Measurements from ENCODE around the gene HRAS. TPM values are rescaled to one million over a fixed set of nuclear protein-coding genes. Genes with fewer than 3 reads are reported as not detected.

HRAS gene
- total RNA-seq, 2 experiments from 2014 or later: 45.1 to 52.5 TPM

DNA sequence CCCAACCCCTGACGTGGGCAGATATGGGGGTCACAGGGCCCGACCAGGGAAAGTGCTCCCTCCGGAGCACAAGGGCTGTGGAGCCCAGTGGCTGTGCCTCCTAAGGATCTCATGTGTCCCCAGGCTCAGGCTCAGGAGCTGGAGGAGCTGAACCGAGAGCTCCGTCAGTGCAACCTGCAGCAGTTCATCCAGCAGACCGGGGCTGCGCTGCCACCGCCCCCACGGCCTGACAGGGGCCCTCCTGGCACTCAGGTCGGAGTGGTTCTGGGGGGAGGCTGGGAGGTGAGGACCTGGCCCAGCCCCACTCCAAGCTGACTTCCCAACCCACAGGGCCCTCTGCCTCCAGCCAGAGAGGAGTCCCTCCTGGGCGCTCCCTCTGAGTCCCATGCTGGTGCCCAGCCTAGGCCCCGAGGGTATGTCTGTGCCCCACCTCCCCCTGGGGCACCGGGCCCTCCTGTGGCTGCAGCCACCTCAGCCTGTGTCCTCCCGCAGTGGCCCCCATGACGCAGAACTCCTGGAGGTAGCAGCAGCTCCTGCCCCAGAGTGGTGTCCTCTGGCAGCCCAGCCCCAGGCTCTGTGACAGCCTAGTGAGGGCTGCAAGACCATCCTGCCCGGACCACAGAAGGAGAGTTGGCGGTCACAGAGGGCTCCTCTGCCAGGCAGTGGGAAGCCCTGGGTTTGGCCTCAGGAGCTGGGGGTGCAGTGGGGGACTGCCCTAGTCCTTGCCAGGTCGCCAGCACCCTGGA, 27.9 kb upstream of the HRAS start:
- POLR2A ChIA-PET: interaction anchor here (1.2 kb wide), 1 partner anchor 9 kb away, joined by 3 read pairs; no protein-coding TSS in a partner anchor
- CTCF ChIA-PET: interaction anchor here (3.1 kb wide), 1 partner anchor 8 kb away, joined by 17 read pairs; no protein-coding TSS in a partner anchor
- Mint-ChIP-seq H3K36me3 (ENCODE audit: low read depth) (peaks cover 13% of the 10 kb centered on the region), H3K4me3 (no peak overlapping the region), H3K9me3 (no peaks in the 10 kb centered on the region), H3K27ac (no peak overlapping the region), H3K4me1 (peaks cover 23% of the 10 kb centered on the region), H3K27me3 (peaks cover 3% of the 10 kb centered on the region)
- no peak for DNase-seq

DNA sequence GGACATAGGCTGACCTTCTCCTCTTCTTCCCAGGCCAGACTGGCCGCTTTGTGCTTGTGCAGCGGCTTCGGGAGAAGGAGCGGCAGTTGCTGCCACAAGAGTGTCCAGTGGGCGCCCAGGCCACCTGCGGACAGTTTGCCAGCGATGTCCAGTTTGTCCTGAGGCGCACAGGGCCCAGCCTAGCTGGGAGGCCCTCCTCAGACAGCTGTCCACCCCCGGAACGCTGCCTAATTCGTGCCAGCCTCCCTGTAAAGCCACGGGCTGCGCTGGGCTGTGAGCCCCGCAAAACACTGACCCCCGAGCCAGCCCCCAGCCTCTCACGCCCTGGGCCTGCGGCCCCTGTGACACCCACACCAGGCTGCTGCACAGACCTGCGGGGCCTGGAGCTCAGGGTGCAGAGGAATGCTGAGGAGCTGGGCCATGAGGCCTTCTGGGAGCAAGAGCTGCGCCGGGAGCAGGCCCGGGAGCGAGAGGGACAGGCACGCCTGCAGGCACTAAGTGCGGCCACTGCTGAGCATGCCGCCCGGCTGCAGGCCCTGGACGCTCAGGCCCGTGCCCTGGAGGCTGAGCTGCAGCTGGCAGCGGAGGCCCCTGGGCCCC, 26.8 kb upstream of the HRAS start:
- Mint-ChIP-seq H3K4me1 (peaks cover 19% of the 10 kb centered on the region), H3K36me3 (ENCODE audit: low read depth) (peaks cover 10% of the 10 kb centered on the region), H3K27me3 (peaks cover 7% of the 10 kb centered on the region), H3K27ac (no peak overlapping the region), H3K4me3 (peak overlapping the region; percentile 94), H3K9me3 (no peaks in the 10 kb centered on the region)
- ChIA-PET CTCF (interaction anchor here (0.8 kb wide), 1 partner anchor 198 kb away, joined by 5 read pairs; no protein-coding TSS in a partner anchor), POLR2A (interaction anchor here (1.0 to 1.8 kb wide), 5 partner anchors 14 to 56 kb away, joined by 5 to 8 read pairs (median 5); partner anchors contain the start of genes IRF7, LRRC56, PHRF1 and RNH1)
- DNase-seq: no peak

DNA sequence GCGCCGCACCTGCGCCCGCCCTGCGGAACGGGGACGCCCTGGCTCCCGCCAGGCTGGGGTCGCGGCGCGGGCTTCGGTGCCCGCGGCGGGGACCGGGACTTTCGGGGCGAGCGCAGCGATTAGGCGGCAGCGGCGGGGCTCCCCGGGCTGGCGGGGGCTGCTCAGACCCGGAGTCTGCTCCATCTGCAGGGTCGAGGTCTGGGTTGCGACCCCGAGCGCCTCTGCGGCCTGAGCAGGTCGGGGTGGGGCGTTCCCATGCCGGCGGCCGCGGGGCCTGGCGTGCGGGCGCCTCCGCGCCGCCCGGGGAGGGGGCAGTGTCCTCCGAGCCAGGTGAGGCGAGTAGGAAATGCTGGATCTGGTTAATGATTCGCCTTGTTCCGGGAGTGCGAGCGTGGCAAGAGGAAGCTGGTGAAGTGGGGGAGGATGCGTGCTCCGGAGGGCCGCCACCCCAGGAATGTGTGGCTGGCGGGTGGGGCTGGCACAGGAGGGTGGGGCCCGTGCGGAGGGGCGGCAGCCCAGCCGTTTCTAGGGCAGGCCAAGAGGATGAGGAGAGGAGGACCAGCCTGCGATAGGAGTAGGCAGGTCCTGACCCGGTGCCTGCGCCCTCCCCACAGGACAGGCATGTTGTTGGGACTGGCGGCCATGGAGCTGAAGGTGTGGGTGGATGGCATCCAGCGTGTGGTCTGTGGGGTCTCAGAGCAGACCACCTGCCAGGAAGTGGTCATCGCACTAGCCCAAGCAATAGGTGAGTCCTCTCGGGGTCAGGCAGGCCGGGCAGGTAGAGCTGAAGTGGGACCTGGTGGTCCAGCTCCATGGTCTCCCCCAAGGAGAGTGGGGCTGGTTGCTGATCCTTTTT, 26.0 kb upstream of the HRAS start:
- DNase-seq: peak; percentile 41
- H3K27me3 Mint-ChIP-seq: peaks cover 12% of the 10 kb centered on the region
- ChIA-PET POLR2A (interaction anchor here (1.0 to 1.8 kb wide), 5 partner anchors 14 to 55 kb away, joined by 5 to 8 read pairs (median 5); partner anchors contain the start of genes IRF7, LRRC56, PHRF1 and RNH1), CTCF (interaction anchor here (0.8 kb wide), 1 partner anchor 197 kb away, joined by 5 read pairs; no protein-coding TSS in a partner anchor)
- H3K4me3 Mint-ChIP-seq: peak overlapping the region; percentile 94
- H3K36me3 Mint-ChIP-seq (ENCODE audit: low read depth): peaks cover 10% of the 10 kb centered on the region
- H3K9me3 Mint-ChIP-seq: no peaks in the 10 kb centered on the region
- H3K4me1 Mint-ChIP-seq: peaks cover 18% of the 10 kb centered on the region
- peak overlapping the region; percentile 71 for H3K27ac Mint-ChIP-seq

DNA sequence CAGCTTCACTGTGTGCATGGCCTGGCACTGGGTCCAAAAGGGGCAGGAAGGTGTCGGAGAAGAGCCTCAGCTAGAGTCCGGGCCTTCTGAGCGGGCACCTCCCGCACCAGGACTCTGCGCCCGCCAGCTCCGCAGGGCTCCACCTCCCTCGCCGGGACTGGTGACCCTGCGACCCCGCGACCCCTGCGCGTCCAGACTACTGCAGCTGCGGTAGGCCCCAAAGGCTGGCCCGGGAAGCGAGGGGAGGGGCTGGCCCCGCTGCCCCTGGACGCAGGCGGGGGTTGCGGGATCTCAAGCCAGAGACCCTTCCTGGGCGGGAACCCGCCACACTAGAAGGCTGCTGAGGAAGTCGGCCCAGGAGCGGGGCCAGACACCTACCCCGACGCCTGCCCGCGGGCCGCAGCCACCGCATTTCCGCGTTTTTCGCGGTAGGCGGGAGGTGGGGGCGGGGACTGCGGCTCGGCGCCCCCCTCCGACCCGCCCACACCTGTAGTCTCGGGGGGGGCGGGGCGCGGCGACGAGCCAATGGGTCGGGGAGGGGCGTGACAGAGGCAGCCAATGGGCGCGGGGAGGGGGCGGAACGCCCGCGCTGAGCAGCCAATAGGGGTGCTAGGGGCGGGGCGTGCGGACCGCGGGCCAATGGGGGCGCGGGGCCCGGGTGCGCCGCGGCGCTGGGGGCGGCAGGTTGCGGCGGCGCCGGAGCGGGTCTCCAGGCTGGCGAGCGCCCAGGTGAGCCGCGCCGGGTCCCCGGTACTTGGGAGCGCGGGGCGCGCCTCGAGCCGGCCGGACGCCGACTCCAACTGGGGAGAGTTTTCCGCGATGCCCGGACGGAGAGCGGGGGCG, 25.1 kb upstream of the HRAS start, which contains the start of the genes LMNTD2 and RASSF7:
Gene LMNTD2 (minus strand): TSS at position 434 of the 843 bp plus-strand sequence. CDS start 22 bp downstream, at position 412.
Gene RASSF7 (plus strand): TSS at position 666 of the 843 bp plus-strand sequence. CDS start 799 bp downstream, outside the sequence.
- H3K27me3 Mint-ChIP-seq: peaks cover 15% of the 10 kb centered on the region
- peaks cover 20% of the 10 kb centered on the region for H3K4me1 Mint-ChIP-seq
- peak within 1 kb of the TSS; percentile 94 for H3K4me3 Mint-ChIP-seq
- DNase-seq: peak; percentile 95
- H3K9me3 Mint-ChIP-seq: no peaks in the 10 kb centered on the region
- POLR2A ChIA-PET: interaction anchor here (0.9 to 2.1 kb wide), 12 partner anchors 8 to 161 kb away, joined by 3 to 14 read pairs (median 5); partner anchors contain the start of genes HRAS, IRF7, LRRC56 and PHRF1
- peak within 1 kb of the TSS; percentile 71 for H3K27ac Mint-ChIP-seq
- CTCF ChIA-PET: interaction anchor here (1.0 to 1.5 kb wide), 3 partner anchors 8 to 166 kb away, joined by 3 to 5 read pairs (median 3); no protein-coding TSS in a partner anchor
- peaks cover 10% of the 10 kb centered on the region for H3K36me3 Mint-ChIP-seq (ENCODE audit: low read depth)

DNA sequence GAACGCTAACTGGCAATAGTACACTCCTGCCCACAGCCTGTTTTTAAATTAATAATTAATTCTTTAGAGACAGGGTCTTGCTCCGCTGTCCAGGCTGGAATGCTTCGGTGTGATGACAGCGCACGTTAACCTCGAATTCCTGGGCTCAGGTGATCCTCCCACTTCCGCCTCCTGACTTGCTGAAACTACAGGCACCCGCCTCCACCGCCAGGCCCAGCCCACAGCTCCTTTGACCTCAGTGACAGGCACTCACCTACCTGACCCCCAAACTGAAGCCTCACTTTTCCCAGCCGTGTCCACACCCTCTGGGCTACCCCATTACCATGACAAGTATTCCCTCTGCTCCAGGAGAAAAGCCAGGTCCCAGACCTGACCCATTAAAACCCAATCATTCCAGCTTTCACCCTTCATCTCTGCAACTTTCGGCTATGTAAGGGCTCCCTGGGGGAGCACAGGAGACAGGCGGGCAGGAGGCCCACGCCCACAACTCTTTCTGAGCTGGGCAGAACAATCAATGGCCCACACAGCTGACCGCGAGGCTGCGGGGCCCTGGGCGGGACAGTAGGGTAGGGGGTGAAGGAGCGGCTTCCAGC, 24.4 kb upstream of the HRAS start:
- H3K27me3 Mint-ChIP-seq: peaks cover 15% of the 10 kb centered on the region
- H3K9me3 Mint-ChIP-seq: no peaks in the 10 kb centered on the region
- H3K4me1 Mint-ChIP-seq: peaks cover 20% of the 10 kb centered on the region
- H3K27ac Mint-ChIP-seq: peak overlapping the region; percentile 48
- peaks cover 10% of the 10 kb centered on the region for H3K36me3 Mint-ChIP-seq (ENCODE audit: low read depth)
- ChIA-PET CTCF (interaction anchor here (1.0 to 1.5 kb wide), 3 partner anchors 9 to 166 kb away, joined by 3 to 5 read pairs (median 3); no protein-coding TSS in a partner anchor), POLR2A (interaction anchor here (0.9 to 2.1 kb wide), 8 partner anchors 9 to 162 kb away, joined by 3 to 14 read pairs (median 6); partner anchors contain the start of genes HRAS, IRF7, LRRC56 and PHRF1)
- DNase-seq: no peak
- peak overlapping the region; percentile 63 for H3K4me3 Mint-ChIP-seq

DNA sequence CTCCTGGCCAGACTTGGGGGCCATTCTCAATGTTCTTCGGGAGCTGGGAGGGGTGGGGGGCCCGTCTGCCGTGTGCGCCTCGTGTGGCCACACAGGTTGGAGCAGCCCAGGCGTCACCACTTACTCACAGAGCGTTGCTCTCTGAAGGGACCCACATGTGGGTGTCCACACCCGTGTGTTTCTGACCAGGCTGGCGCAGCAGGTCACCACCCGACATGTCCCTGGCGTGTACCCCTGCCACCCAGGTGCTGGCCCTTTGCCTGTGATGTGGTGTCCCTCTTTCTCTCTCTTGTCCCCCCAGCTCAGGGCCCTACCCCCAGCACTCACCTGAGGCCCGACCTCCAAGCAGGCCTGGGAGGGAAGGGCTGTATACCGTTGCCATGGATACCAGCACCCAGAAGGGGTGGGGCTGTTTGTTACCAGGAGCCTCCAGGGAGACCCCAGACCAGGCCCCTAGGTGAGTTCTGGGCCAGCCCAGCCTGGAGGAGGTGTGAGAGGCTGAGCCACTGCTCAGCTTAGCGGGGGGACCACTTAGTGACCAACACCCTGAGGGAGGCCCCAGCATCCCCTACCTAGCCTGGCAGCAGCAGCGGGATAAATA, 23.7 kb upstream of the HRAS start:
- no peak overlapping the region for H3K27ac Mint-ChIP-seq
- H3K36me3 Mint-ChIP-seq (ENCODE audit: low read depth): peaks cover 5% of the 10 kb centered on the region
- no peaks in the 10 kb centered on the region for H3K9me3 Mint-ChIP-seq
- ChIA-PET CTCF (interaction anchor here (1.0 to 1.5 kb wide), 2 partner anchors 10 to 167 kb away, joined by 3 to 5 read pairs; no protein-coding TSS in a partner anchor), POLR2A (interaction anchor here (0.9 to 2.1 kb wide), 7 partner anchors 9 to 163 kb away, joined by 3 to 14 read pairs (median 6); partner anchors contain the start of genes HRAS, IRF7, LRRC56 and PHRF1)
- peaks cover 15% of the 10 kb centered on the region for H3K27me3 Mint-ChIP-seq
- peaks cover 18% of the 10 kb centered on the region for H3K4me1 Mint-ChIP-seq
- DNase-seq: no peak
- H3K4me3 Mint-ChIP-seq: no peak overlapping the region

DNA sequence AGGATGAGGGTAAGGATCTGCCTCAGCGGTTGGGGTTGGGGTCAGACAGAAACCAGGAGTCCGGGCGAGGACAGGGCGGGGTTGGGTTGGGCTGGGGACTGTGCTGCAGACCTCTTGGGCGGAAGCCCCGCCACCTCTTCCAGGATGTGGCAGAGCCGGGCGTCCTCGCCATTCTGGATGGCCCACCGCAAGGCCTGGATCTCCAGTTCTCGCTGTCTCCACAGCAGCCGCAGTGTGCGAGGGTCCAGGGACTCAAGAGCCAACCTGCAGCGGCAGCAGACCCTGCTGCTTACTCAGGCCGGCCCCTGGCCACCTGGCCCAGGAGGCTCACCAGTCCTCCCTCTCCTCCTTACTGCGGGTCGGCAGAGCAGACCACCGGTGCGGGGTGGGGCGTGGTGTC, 23.1 kb upstream of the HRAS start:
- H3K36me3 Mint-ChIP-seq (ENCODE audit: low read depth): peaks cover 2% of the 10 kb centered on the region
- ChIA-PET CTCF (no interaction called here), POLR2A (interaction anchor here (2.1 kb wide), 1 partner anchor 57 kb away, joined by 6 read pairs; the partner anchor contains the start of gene IRF7)
- H3K27me3 Mint-ChIP-seq: peaks cover 15% of the 10 kb centered on the region
- no peak for DNase-seq
- H3K27ac Mint-ChIP-seq: no peak overlapping the region
- H3K4me3 Mint-ChIP-seq: no peak overlapping the region
- H3K9me3 Mint-ChIP-seq: no peaks in the 10 kb centered on the region
- peaks cover 16% of the 10 kb centered on the region for H3K4me1 Mint-ChIP-seq

DNA sequence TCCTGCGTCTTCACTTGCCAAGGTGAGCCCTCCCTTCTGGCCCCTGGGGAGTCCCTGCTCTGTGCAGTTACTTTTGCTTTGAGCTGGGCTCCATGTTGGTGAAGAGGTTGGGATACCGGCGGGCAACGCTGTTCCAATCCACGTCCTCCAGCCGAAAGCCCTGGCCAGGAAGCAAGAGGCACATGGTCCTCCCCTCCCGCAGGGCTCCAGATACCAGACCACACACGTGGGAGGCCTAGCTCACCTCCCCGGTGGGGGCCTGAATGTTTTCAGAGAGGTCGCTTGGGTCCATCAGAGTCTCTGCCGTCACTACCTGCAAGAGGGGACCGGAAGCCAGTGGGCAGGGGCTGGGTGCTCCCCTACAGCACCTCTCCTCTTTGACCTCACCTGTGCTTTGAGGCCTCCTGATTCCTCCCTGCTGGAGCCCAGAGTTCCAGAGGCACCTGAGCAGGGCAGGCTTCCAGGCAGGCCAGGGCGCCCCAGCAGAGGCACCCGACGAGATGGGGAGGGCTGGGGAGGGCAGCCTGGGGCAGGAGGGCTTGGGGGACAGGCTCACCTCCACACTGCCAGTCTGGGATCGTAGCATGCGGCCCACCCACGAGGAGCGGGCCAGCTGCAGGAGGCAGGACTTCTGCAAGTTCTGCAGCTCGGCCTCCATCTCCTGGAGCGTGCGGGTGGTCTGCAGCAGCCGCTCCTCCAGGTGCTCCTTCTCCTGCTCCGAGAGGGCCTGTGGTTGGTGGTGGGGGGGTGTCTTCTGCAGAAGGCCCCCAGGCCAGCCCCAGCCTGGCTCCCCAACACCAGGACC, 22.2 kb upstream of the HRAS start:
- Mint-ChIP-seq H3K4me3 (no peak overlapping the region), H3K27ac (no peak overlapping the region), H3K9me3 (no peaks in the 10 kb centered on the region), H3K36me3 (ENCODE audit: low read depth) (no peaks in the 10 kb centered on the region), H3K4me1 (peaks cover 16% of the 10 kb centered on the region), H3K27me3 (peaks cover 15% of the 10 kb centered on the region)
- CTCF ChIA-PET: interaction anchor here (0.9 to 1.0 kb wide), 2 partner anchors 11 to 18 kb away, joined by 3 read pairs; no protein-coding TSS in a partner anchor
- no peak for DNase-seq
- POLR2A ChIA-PET: interaction anchor here (0.8 to 5.9 kb wide), 6 partner anchors 11 to 169 kb away, joined by 3 to 25 read pairs (median 5); partner anchors contain the start of genes HRAS, IRF7 and PHRF1

DNA sequence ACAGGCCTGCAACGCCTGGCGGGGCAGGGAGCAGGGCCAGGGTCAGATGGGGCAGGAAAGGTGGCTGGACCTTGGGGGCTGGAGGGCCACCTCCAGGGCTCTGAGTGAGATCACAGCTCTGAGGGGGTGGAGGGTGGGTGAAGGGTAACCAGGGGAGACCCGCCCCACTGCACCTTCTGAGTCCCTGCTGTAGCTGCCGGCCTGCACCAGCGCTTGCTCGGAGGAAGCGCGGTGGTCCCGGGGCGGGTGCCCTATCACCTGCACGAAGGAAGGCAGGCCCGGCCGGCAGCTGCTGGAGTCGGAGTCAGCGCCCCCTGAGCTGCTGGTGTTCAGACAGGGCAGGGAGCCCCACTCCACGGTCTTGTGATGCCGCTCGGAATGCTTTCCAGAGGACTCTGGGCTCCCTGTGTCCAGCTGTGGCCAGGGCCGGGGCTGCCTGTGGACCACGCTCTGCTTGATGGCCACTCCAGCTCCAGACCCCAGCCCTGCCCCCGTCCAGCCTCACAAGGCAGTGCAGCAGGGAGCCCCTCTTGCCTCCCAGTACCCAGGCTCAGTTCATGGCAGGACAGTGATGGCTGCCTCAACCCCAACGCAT, 21.4 kb upstream of the HRAS start:
- Mint-ChIP-seq H3K36me3 (ENCODE audit: low read depth) (no peaks in the 10 kb centered on the region), H3K4me1 (peaks cover 15% of the 10 kb centered on the region), H3K9me3 (no peaks in the 10 kb centered on the region), H3K27ac (no peak overlapping the region), H3K4me3 (peak overlapping the region; percentile 24), H3K27me3 (peaks cover 15% of the 10 kb centered on the region)
- CTCF ChIA-PET: interaction anchor here (0.9 to 3.1 kb wide), 6 partner anchors 8 to 170 kb away, joined by 3 to 17 read pairs (median 4); no protein-coding TSS in a partner anchor
- no peak for DNase-seq
- POLR2A ChIA-PET: interaction anchor here (0.8 to 5.9 kb wide), 8 partner anchors 9 to 169 kb away, joined by 3 to 25 read pairs (median 5); partner anchors contain the start of genes HRAS, IRF7 and PHRF1
